ENCODE results near the gene BGN. TPM values are rescaled to one million over a fixed set of nuclear protein-coding genes. Genes with fewer than 3 reads are reported as not detected.

Gene BGN
- total RNA-seq, 1 experiment from 2014 or later = 0.08 TPM

DNA sequence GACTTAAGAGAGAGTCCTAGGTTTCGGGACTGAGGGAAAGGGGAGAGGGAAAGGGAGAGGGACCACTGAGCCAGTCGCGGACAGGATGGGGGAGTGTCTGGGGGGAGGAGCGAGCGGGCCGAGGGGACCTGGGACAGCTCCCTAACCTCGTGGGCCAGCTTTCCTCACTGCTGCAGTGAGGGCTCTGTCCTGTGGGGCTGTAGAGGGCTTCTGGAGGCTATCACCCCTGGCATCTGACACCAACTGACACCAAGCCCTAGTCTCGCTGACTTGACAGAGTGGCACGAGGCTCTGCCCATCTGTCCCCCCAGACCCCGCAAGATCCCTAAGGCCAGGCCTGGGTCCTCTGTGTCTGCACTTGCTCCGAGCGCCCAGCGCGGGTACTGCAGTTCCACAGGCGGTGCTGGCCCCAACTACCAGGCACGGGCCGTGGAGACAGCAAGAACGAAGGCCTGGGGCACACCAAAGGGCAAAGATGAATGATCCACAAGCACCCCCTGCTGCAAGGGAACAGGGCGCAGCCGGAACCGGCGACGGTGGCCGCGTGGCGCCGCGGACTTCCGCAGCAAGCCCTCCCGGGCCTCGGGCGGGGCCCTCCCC, 24.9 kb upstream of the BGN start:
- H3K36me3 ChIP-seq = no peaks in the 10 kb centered on the region
- peak overlapping the region; percentile 74 for H3K4me3 ChIP-seq
- peaks cover 13% of the 10 kb centered on the region for H3K4me1 ChIP-seq (replicated peaks)
- peak; percentile 51 to 65 for DNase-seq (ENCODE audit: low read depth in 1 of 2, low spot score in 2 of 2)
- H3K9me3 ChIP-seq (replicated peaks) = no peaks in the 10 kb centered on the region
- no peaks in the 10 kb centered on the region for H3K27me3 ChIP-seq (replicated peaks)
- peak overlapping the region; percentile 50 for H3K27ac ChIP-seq

GRCh38 chrX:153470411-153471363, 24.1 kb upstream of the BGN start, which contains the start of gene HAUS7:
HAUS7 (minus strand) TSS chrX:153470576; CDS start chrX:153470557, 19 bp downstream.
- H3K36me3 ChIP-seq = no peaks in the 10 kb centered on the region
- no peaks in the 10 kb centered on the region for H3K9me3 ChIP-seq (replicated peaks)
- peak within 1 kb of the TSS; percentile 50 for H3K27ac ChIP-seq
- H3K4me3 ChIP-seq = peak within 1 kb of the TSS; percentile 74
- DNase-seq (ENCODE audit: low read depth in 1 of 2, low spot score in 2 of 2) = peak; percentile 71 to 83
- H3K4me1 ChIP-seq (replicated peaks) = peaks cover 13% of the 10 kb centered on the region
- H3K27me3 ChIP-seq (replicated peaks) = no peaks in the 10 kb centered on the region

DNA sequence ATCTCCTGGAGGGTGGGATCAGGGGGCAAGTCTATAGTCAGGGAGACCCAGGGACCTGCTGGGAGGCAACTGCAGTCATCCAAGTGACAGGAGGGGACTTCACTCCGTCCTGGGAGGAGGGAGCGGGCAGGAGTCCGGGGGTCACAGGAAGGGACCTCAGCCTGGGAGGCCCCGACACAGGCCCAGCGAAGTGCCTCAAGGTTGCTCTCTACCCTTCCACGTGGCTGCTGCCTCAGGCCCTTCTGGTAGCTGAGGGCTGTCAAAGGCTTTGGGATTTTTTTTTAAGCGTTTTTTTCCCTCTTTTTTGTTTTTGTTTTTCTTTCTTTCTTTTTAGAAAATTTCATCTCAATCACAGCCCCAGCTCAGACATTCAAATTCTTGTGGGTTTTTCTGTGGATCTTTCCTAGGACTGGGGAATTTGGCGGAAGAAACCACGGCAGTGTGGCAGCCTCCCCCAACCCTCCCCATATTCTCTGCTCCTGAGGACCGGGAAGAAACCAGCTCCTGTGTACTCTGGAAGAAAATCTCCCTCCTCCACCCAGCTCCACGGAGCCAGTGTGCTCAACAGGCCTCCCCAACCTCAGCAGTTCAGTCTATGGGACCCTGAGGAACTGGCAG, 23.0 kb upstream of the BGN start:
- H3K36me3 ChIP-seq = no peaks in the 10 kb centered on the region
- H3K4me3 ChIP-seq = no peak overlapping the region
- H3K4me1 ChIP-seq (replicated peaks) = peaks cover 21% of the 10 kb centered on the region
- no peak overlapping the region for H3K27ac ChIP-seq
- no peaks in the 10 kb centered on the region for H3K27me3 ChIP-seq (replicated peaks)
- peak in 1 of 2 experiments; percentile 20 for DNase-seq (ENCODE audit: low read depth in 1 of 2, low spot score in 2 of 2)
- no peaks in the 10 kb centered on the region for H3K9me3 ChIP-seq (replicated peaks)

DNA sequence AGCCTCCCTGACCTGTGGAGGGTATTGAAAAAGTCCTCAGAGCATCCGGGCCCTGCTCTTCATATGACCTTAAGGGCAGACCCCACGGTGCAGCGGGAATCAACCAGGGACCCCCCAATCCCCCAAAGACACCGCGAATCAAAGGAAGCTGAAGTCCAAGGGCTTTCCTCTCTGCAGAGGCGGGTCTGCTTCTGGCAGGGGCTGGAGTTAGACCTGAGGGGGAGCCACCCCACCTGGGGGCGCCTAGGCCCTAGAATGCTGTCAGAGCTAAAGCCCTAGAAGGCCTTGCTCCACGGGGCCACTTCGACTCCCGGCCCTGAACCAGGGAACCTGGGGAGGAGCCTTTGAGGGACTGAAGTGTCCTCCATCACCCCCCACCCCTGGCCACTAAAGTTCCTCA, 21.7 kb upstream of the BGN start:
- H3K27me3 ChIP-seq (replicated peaks) = no peaks in the 10 kb centered on the region
- H3K27ac ChIP-seq = no peak overlapping the region
- H3K36me3 ChIP-seq = no peaks in the 10 kb centered on the region
- peaks cover 29% of the 10 kb centered on the region for H3K4me1 ChIP-seq (replicated peaks)
- no peak for DNase-seq (ENCODE audit: low read depth in 1 of 2, low spot score in 2 of 2)
- no peaks in the 10 kb centered on the region for H3K9me3 ChIP-seq (replicated peaks)
- no peak overlapping the region for H3K4me3 ChIP-seq

DNA sequence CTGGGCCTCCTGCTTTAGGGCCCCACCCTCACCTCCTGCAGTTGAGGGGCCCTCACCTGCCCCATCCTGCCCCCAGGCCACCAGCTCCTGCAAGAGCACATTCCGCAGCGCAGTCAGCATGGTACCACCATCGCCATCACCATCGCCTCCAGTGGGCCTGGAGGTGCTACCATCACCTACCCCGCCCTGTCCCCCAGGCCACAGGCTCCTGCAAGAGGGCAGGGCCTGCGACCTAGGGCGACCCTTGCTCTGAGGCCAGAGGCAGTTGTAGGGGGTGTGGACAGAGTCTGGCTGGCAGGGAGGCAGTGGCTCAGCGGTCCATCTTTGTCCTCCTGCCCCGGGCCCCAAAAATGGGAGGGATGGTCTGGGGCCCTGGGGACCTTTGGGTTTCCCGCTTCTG, 20.5 kb upstream of the BGN start:
- H3K27ac ChIP-seq = no peak overlapping the region
- H3K27me3 ChIP-seq (replicated peaks) = no peaks in the 10 kb centered on the region
- no peaks in the 10 kb centered on the region for H3K36me3 ChIP-seq
- no peak for DNase-seq (ENCODE audit: low read depth in 1 of 2, low spot score in 2 of 2)
- no peaks in the 10 kb centered on the region for H3K9me3 ChIP-seq (replicated peaks)
- peaks cover 29% of the 10 kb centered on the region for H3K4me1 ChIP-seq (replicated peaks)
- H3K4me3 ChIP-seq = no peak overlapping the region

DNA sequence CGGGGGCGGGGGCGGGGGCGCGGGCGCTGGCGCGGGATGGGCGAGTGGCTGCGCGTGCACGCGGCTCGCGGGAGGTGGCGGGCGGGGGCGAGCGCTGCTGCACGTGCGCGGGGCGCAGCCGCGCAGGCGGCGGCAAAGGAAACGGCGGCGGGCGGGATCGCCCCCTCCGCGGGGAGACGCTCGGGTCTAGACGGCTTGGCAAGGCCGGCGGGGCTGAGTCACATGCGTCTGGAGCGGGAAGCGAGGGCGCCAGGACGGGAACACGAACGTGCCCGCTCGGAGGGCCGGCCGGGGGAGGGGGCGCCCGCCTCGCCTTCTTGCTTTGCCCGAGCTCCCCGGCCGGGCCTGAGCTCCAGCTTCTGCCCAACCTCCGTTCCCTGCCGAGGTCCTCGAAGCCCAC, 20.1 kb upstream of the BGN start:
- no peak for DNase-seq (ENCODE audit: low read depth in 1 of 2, low spot score in 2 of 2)
- H3K27ac ChIP-seq = no peak overlapping the region

GRCh38 chrX:153475271-153475670, 19.5 kb upstream of the BGN start:
- H3K9me3 ChIP-seq (replicated peaks) = no peaks in the 10 kb centered on the region
- no peak overlapping the region for H3K27ac ChIP-seq
- no peak for DNase-seq (ENCODE audit: low read depth in 1 of 2, low spot score in 2 of 2)
- peaks cover 25% of the 10 kb centered on the region for H3K4me1 ChIP-seq (replicated peaks)
- H3K27me3 ChIP-seq (replicated peaks) = no peaks in the 10 kb centered on the region
- no peaks in the 10 kb centered on the region for H3K36me3 ChIP-seq
- H3K4me3 ChIP-seq = no peak overlapping the region

More for the DNA sequence above, 20.1 kb upstream of the BGN start:
- H3K27me3 ChIP-seq (replicated peaks) = no peaks in the 10 kb centered on the region
- no peaks in the 10 kb centered on the region for H3K9me3 ChIP-seq (replicated peaks)
- peaks cover 25% of the 10 kb centered on the region for H3K4me1 ChIP-seq (replicated peaks)
- H3K4me3 ChIP-seq = no peak overlapping the region
- H3K36me3 ChIP-seq = no peaks in the 10 kb centered on the region

DNA sequence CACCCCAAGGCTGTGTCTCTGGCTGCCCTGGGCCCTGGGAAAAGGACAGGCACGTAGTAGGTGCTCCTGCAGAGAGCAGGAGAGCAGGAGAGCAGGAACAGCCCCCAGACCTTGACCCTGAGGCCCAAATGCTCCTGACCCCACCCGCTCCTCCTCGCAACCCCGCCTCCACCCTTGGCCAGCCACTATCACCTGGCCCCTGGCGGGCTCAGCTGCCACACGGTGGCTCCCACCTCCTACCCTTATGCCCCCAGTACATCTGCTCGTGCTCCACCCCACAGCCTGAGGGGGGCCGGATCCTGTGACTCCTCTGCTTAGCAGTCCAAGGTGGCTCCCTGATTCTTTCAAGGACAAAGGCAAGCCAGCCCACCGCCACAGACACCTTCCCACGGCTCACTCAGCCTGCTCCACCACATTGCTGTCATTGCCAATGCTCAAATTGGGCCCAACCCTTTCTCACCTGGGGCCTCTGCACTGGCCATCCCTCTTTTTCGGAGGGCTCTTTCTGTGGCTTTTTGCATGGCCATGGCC, 19.0 kb upstream of the BGN start:
- Histone ChIP-seq H3K4me3 (no peak overlapping the region), H3K27me3 (replicated peaks) (no peaks in the 10 kb centered on the region), H3K27ac (no peak overlapping the region), H3K9me3 (replicated peaks) (no peaks in the 10 kb centered on the region), H3K4me1 (replicated peaks) (peaks cover 25% of the 10 kb centered on the region), H3K36me3 (no peaks in the 10 kb centered on the region)
- no peak for DNase-seq (ENCODE audit: low read depth in 1 of 2, low spot score in 2 of 2)

- no peak overlapping the region for H3K4me3 ChIP-seq
- no peaks in the 10 kb centered on the region for H3K36me3 ChIP-seq
- peaks cover 16% of the 10 kb centered on the region for H3K4me1 ChIP-seq (replicated peaks)
- DNase-seq (ENCODE audit: low read depth in 1 of 2, low spot score in 2 of 2) = peak; percentile 58 to 65
- H3K27ac ChIP-seq = peak overlapping the region; percentile 39; the same call in 1 of the 2 replicates
- no peaks in the 10 kb centered on the region for H3K9me3 ChIP-seq (replicated peaks)
- H3K27me3 ChIP-seq (replicated peaks) = no peaks in the 10 kb centered on the region
Measured at GRCh38 chrX:153476666-153477363, 18.0 kb upstream of the BGN start.

DNA sequence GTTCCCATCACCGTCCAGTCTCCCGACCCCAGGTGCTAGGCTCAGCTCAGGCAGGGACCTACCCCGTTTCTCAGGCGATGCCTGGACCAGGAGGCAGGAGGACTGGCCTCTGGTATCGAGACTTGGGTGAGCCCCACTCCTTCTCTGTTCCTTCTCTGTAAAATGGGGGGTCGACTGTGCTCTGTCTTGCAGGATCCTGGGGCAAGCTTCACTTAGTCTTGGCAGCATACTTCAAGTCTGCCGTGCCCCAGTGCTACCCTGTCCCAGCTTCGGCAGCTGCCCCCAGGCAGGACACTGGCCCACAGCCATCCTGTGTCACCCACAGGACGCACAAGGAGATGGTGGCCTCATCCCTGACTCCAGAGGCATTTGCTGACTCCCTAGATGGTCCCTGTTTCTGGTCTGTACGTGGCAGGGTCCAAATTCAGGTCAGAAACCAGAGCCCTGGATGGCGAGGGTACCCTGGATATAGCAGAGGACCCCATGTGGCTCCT, 17.4 kb upstream of the BGN start:
- H3K4me1 ChIP-seq (replicated peaks) = peaks cover 16% of the 10 kb centered on the region
- no peaks in the 10 kb centered on the region for H3K27me3 ChIP-seq (replicated peaks)
- H3K9me3 ChIP-seq (replicated peaks) = no peaks in the 10 kb centered on the region
- no peak overlapping the region for H3K27ac ChIP-seq
- H3K36me3 ChIP-seq = no peaks in the 10 kb centered on the region
- no peak overlapping the region for H3K4me3 ChIP-seq
- DNase-seq (ENCODE audit: low read depth in 1 of 2, low spot score in 2 of 2) = no peak

DNA sequence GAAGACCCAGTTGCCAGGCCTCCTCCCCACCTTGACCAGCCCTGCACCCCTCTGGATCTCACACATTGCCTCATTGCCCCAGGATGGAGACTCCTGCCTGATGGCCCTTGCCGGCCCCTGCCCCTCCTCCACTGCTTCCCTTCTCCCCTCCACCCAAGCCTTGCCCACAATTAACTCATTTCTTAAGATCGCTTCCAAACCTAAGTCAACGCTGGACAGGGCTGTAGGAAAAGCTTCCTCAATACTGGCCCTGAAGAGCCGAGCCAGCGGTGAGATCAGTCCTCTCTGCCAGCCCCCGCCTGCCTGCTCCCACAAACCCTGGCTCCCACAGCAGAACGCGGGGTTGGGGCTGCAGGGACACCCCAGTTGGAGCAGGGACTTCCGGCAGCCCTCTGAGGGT, 16.9 kb upstream of the BGN start:
- H3K36me3 ChIP-seq = no peaks in the 10 kb centered on the region
- no peak overlapping the region for H3K4me3 ChIP-seq
- H3K27me3 ChIP-seq (replicated peaks) = no peaks in the 10 kb centered on the region
- H3K9me3 ChIP-seq (replicated peaks) = no peaks in the 10 kb centered on the region
- peaks cover 16% of the 10 kb centered on the region for H3K4me1 ChIP-seq (replicated peaks)
- no peak for DNase-seq (ENCODE audit: low read depth in 1 of 2, low spot score in 2 of 2)
- H3K27ac ChIP-seq = no peak overlapping the region

DNA sequence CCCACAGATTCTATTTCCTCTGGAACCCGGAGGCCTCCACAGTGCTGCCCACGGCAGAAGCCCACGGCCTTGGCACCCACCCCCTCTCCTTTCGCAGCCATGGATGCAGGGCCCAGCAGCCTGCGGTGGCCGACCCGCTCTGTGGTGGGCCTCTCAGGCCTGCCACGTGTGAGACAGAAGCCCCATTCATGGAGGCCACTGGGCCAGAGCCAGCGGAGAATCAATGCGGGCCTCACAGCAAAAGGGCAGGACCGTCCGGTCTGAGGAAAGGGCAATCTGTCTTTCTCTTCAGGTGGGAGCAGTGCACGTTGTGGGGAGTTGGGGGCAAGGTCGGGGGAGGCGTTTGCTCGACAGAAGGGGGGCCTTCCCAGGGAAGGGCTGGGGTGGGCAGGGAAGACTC, 16.0 kb upstream of the BGN start:
- Histone ChIP-seq H3K27me3 (replicated peaks) (no peaks in the 10 kb centered on the region), H3K27ac (no peak overlapping the region), H3K4me1 (replicated peaks) (peaks cover 16% of the 10 kb centered on the region), H3K4me3 (no peak overlapping the region), H3K36me3 (no peaks in the 10 kb centered on the region), H3K9me3 (replicated peaks) (no peaks in the 10 kb centered on the region)
- no peak for DNase-seq (ENCODE audit: low read depth in 1 of 2, low spot score in 2 of 2)

- Histone ChIP-seq H3K4me3 (no peak overlapping the region), H3K4me1 (replicated peaks) (peaks cover 16% of the 10 kb centered on the region), H3K27ac (no peak overlapping the region), H3K27me3 (replicated peaks) (no peaks in the 10 kb centered on the region), H3K9me3 (replicated peaks) (no peaks in the 10 kb centered on the region), H3K36me3 (no peaks in the 10 kb centered on the region)
- no peak for DNase-seq (ENCODE audit: low read depth in 1 of 2, low spot score in 2 of 2)
Measured at GRCh38 chrX:153481043-153481442, 13.7 kb upstream of the BGN start.

Data from SJSA1 (cell line).